CD14-positive monocyte (primary cell): ENCODE data around the gene FZD7. TPM values are rescaled to one million over a fixed set of nuclear protein-coding genes. Genes with fewer than 3 reads are reported as not detected.

Source experiments
- DNase-seq, 3 donors: peaks; one replicate each; pipeline ENCODE4 v3.0.0-alpha.2; 2011 to 2022
- H2AFZ ChIP-seq: 2 replicates; pipeline ENCODE4 v1.6.0; 2012; ENCODE audit warnings: mild to moderate bottlenecking, low read depth, low read length, inconsistent platforms; ENCODE audit not compliant: insufficient read depth, poor library complexity, severe bottlenecking
- H3K27ac ChIP-seq, 2 donors: 1 replicate in 1 of 2; 2 replicates in 1 of 2; pipeline ENCODE4 v1.5.1; 2012 to 2013; ENCODE audit warnings: low read length in 2 of 2, control low read depth in 1 of 2, inconsistent platforms in 1 of 2, low read depth in 1 of 2, mild to moderate bottlenecking in 1 of 2
- H3K27me3 ChIP-seq, 2 donors: one replicate each; pipeline versions ENCODE4 v1.6.0 to v1.6.1; 2011 to 2013; ENCODE audit warnings: low read length in 2 of 2; ENCODE audit not compliant: control insufficient read depth in 2 of 2, insufficient read depth in 2 of 2
- H3K36me3 ChIP-seq, 2 donors: replicated peaks in 1 of 2; 1 replicate in 1 of 2; 2 replicates in 1 of 2; pipeline versions ENCODE4 v1.5.1 to v1.6.1; 2012 to 2013; ENCODE audit warnings: low read length in 2 of 2, control low read depth in 1 of 2, inconsistent platforms in 1 of 2, mild to moderate bottlenecking in 1 of 2; ENCODE audit not compliant: insufficient read depth in 2 of 2, control insufficient read depth in 1 of 2
- H3K4me1 ChIP-seq, 2 donors: 1 replicate in 1 of 2; 2 replicates in 1 of 2; pipeline versions ENCODE4 v1.5.1 to v1.6.1; 2012 to 2013; ENCODE audit warnings: low read length in 2 of 2, control low read depth in 1 of 2, inconsistent platforms in 1 of 2, mild to moderate bottlenecking in 1 of 2, moderate library complexity in 1 of 2; ENCODE audit not compliant: insufficient read depth in 2 of 2, control insufficient read depth in 1 of 2
- H3K4me2 ChIP-seq: replicated peaks from 2 replicates; pipeline ENCODE3; 2012; ENCODE audit warnings: low read length, moderate library complexity, mild to moderate bottlenecking; ENCODE audit not compliant: poor library complexity, severe bottlenecking; ENCODE audit errors: extremely low read depth
- H3K4me3 ChIP-seq, 3 experiments: fragments of 200-600 bp in 1 of 3; sonication (generic) in 1 of 3; replicated peaks in 1 of 3; 1 replicate in 2 of 3; 2 replicates in 1 of 3; pipeline ENCODE4 v1.5.1; 2011 to 2013; ENCODE audit warnings: low read length in 3 of 3, mild to moderate bottlenecking in 3 of 3, control low read depth in 2 of 3, low read depth in 2 of 3, inconsistent platforms in 1 of 3, moderate library complexity in 1 of 3
- H3K79me2 ChIP-seq: 2 replicates; pipeline ENCODE4 v1.6.0; 2012; ENCODE audit warnings: mild to moderate bottlenecking, control low read depth, inconsistent platforms, low read length, moderate library complexity; ENCODE audit not compliant: insufficient read depth
- H3K9ac ChIP-seq: 2 replicates; pipeline ENCODE4 v1.6.0; 2017; ENCODE audit warnings: low read length, mild to moderate bottlenecking; ENCODE audit not compliant: insufficient read depth, poor library complexity, severe bottlenecking
- H3K9me3 ChIP-seq, 2 donors: replicated peaks in 1 of 2; 1 replicate in 1 of 2; 2 replicates in 1 of 2; pipeline versions ENCODE4 v1.5.1 to v1.6.1; 2012 to 2013; ENCODE audit warnings: low read length in 2 of 2, control low read depth in 1 of 2; ENCODE audit not compliant: control insufficient read depth in 1 of 2, insufficient read depth in 1 of 2
- H4K20me1 ChIP-seq: 2 replicates; pipeline ENCODE4 v1.6.0; 2012; ENCODE audit warnings: mild to moderate bottlenecking, low read length, control low read depth, moderate library complexity; ENCODE audit not compliant: insufficient read depth
- H3K27ac Mint-ChIP-seq, 7 donors: one replicate each; pipeline ENCODE4 v1.8.0; 2020; ENCODE audit warnings: mild to moderate bottlenecking in 7 of 7, mixed read lengths in 7 of 7, moderate library complexity in 6 of 7, inconsistent platforms in 2 of 7
- H3K27me3 Mint-ChIP-seq, 3 donors: one replicate each; pipeline ENCODE4 v1.8.0; 2021 to 2022; ENCODE audit warnings: low read depth in 3 of 3, mild to moderate bottlenecking in 3 of 3, mixed read lengths in 3 of 3, moderate library complexity in 3 of 3, inconsistent platforms in 1 of 3
- H3K36me3 Mint-ChIP-seq, 2 donors: one replicate each; pipeline ENCODE4 v1.8.0; 2020; ENCODE audit warnings: mixed read lengths in 2 of 2, inconsistent platforms in 1 of 2, mild to moderate bottlenecking in 1 of 2
- H3K4me1 Mint-ChIP-seq: one replicate; pipeline ENCODE4 v1.8.0; 2020; ENCODE audit warnings: mild to moderate bottlenecking, mixed read lengths
- H3K4me3 Mint-ChIP-seq, 2 donors: one replicate each; pipeline ENCODE4 v1.8.0; 2020; ENCODE audit warnings: mild to moderate bottlenecking in 2 of 2, mixed read lengths in 2 of 2, moderate library complexity in 1 of 2
- H3K9me3 Mint-ChIP-seq, 7 donors: one replicate each; pipeline ENCODE4 v1.8.0; 2020 to 2022; ENCODE audit warnings: mixed read lengths in 7 of 7, mild to moderate bottlenecking in 6 of 7, moderate library complexity in 6 of 7, inconsistent platforms in 2 of 7
- CTCF ChIP-seq: fragments of 200-600 bp; IDR thresholded peaks from one replicate; pipeline ENCODE4 v1.8.0; 2022; ENCODE audit warnings: antibody characterized with exemption, mild to moderate bottlenecking
- WGBS: methylation state at CpG from one replicate; pipeline ENCODE4 v1.1.5; 2013; ENCODE audit warnings: missing lambda C conversion rate; ENCODE audit not compliant: insufficient coverage; 5-methylcytosine and 5-hydroxymethylcytosine counted together
- intact Hi-C, 2 donors: fragments of 100-400 bp; cut with micrococcal nuclease; formaldehyde crosslinking; loops; one replicate each; pipeline versions ENCODE4 v1.15.0 to v1.15.1; 2023
- polyA plus RNA-seq, 3 donors: library from polyadenylated mRNA; depleted of rRNA in 1 of 3; unstranded in 2 of 3; stranded (reverse) in 1 of 3; fragments of 300-500 nt in 2 of 3; fragments of >200 nt in 1 of 3; fragmentation: Illumina TruSeq in 2 of 3; gene quantifications; 1 replicate in 2 of 3; 2 replicates in 1 of 3; pipeline ENCODE4 v1.2.3, GENCODE V29; 2012 to 2021

The FZD7 gene
- polyA plus RNA-seq, 3 donors: 0.05 to 0.28 TPM; not detected in 1

- WGBS: 25% methylated on average over 1 of the region's 2 CpGs
- H3K4me3 Mint-ChIP-seq: no peak overlapping the region
Observed at GRCh38 chr2:202072226-202072625, 38.6 kb downstream of the FZD7 start.

GRCh38 chr2:202072737-202073401 is 39.2 kb downstream of the FZD7 start, which contains the start of gene KIAA2012:
KIAA2012 (plus strand) TSS chr2:202073255; CDS start chr2:202073628, 373 bp downstream.
- Mint-ChIP-seq H3K27me3 (peaks cover 2 to 3% (median 2%) of the 10 kb centered on the region in 3 donors), H3K4me3 (no peak within 1 kb of the TSS), H3K27ac (peak within 1 kb of the TSS in 1 of 7 donors; percentile 58), H3K36me3 (no peaks in the 10 kb centered on the region), H3K9me3 (no peaks in the 10 kb centered on the region), H3K4me1 (no peaks in the 10 kb centered on the region)
- intact Hi-C loops: no loop called here
- Histone ChIP-seq H4K20me1 (no peaks in the 10 kb centered on the region), H3K9me3 (no peaks in the 10 kb centered on the region), H3K4me3 (no peak within 1 kb of the TSS), H3K79me2 (no peaks in the 10 kb centered on the region), H3K9ac (no peak within 1 kb of the TSS), H3K27me3 (no peaks in the 10 kb centered on the region), H2AFZ (no peak within 1 kb of the TSS), H3K36me3 (no peaks in the 10 kb centered on the region), H3K4me2 (no peak within 1 kb of the TSS), H3K4me1 (no peaks in the 10 kb centered on the region), H3K27ac (no peak within 1 kb of the TSS)
- 97% methylated on average over 7 of the region's 11 CpGs for WGBS
- DNase-seq: no peak
- no peak for TF ChIP-seq CTCF

More at GRCh38 chr2:202072226-202072625, 38.6 kb downstream of the FZD7 start:
- H3K36me3 ChIP-seq: no peaks in the 10 kb centered on the region
- H3K9ac ChIP-seq: no peak overlapping the region
- intact Hi-C loops: no loop called here
- no peak overlapping the region for H3K27ac Mint-ChIP-seq
- no peak for DNase-seq
- no peak overlapping the region for H3K4me3 ChIP-seq
- no peaks in the 10 kb centered on the region for H3K27me3 ChIP-seq
- peaks cover 1 to 3% (median 2%) of the 10 kb centered on the region in 3 donors for H3K27me3 Mint-ChIP-seq
- H3K4me1 Mint-ChIP-seq: no peaks in the 10 kb centered on the region
- no peaks in the 10 kb centered on the region for H3K36me3 Mint-ChIP-seq
- H3K9me3 Mint-ChIP-seq: no peaks in the 10 kb centered on the region
- no peak for TF ChIP-seq CTCF
- no peak overlapping the region for H3K27ac ChIP-seq
- H3K79me2 ChIP-seq: no peaks in the 10 kb centered on the region
- no peak overlapping the region for H3K4me2 ChIP-seq
- no peaks in the 10 kb centered on the region for H4K20me1 ChIP-seq
- H3K4me1 ChIP-seq: no peaks in the 10 kb centered on the region
- H2AFZ ChIP-seq: no peak overlapping the region
- H3K9me3 ChIP-seq: no peaks in the 10 kb centered on the region
